Measurements from ENCODE around the gene PEX14. TPM values are rescaled to one million over a fixed set of nuclear protein-coding genes. Genes with fewer than 3 reads are reported as not detected.

PEX14 gene
- total and polyA plus RNA-seq, 2 donors (not counting 3 experiments of a cell fraction or from before 2014, with no cell fraction given) = 19.5 to 26.5 TPM

GRCh38 chr1:10502206-10502605 lies 27.5 kb downstream of the PEX14 start:
- BruUV-seq (replicated peaks) = no TSS peak
- DNase-seq (ENCODE audit: low read depth, low spot score) = no peak
- Histone ChIP-seq H3K9ac (replicated peaks; ENCODE audit: extremely low read depth, insufficient read depth, low read length) (no peak overlapping the region), H3K9me1 (replicated peaks; ENCODE audit: control insufficient read depth, extremely low read depth, insufficient read depth, low read length) (no peaks in the 10 kb centered on the region), H3K79me2 (ENCODE audit: control insufficient read depth, insufficient read depth, low read length) (peaks cover 23% of the 10 kb centered on the region), H3K9me3 (replicated peaks; ENCODE audit: control insufficient read depth, insufficient read depth, low read length) (no peaks in the 10 kb centered on the region), H3K27ac (ENCODE audit: insufficient read depth, low read depth, low read length) (no peak overlapping the region), H3K4me2 (ENCODE audit: insufficient read depth, low read length) (no peak overlapping the region), H3K36me3 (ENCODE audit: control insufficient read depth in 2 of 2, extremely low read depth in 1 of 2, insufficient read depth in 2 of 2, low read length in 2 of 2) (no peaks in the 10 kb centered on the region), H2AFZ (ENCODE audit: low read depth, low read length) (no peak overlapping the region), H4K20me1 (replicated peaks; ENCODE audit: control insufficient read depth, extremely low read depth, insufficient read depth, low read length) (no peaks in the 10 kb centered on the region), H3K4me3 (replicated peaks in 1 of 3; ENCODE audit: insufficient read depth in 1 of 3, low read depth in 1 of 3, low read length in 3 of 3) (no peak overlapping the region), H3K27me3 (ENCODE audit: control insufficient read depth in 2 of 2, insufficient read depth in 2 of 2, low read length in 2 of 2) (no peaks in the 10 kb centered on the region), H3K4me1 (ENCODE audit: control insufficient read depth, extremely low read depth, insufficient read depth, low read length) (no peaks in the 10 kb centered on the region)
- POLR2A ChIA-PET = no interaction called here
- dilution Hi-C loops (cut with MboI; ENCODE audit: extremely low pct_ligation_motif_present, low sequenced_read_pairs) = no loop called here
- intact Hi-C loops (cut with micrococcal nuclease) = no loop called here
- no peak for FAIRE-seq
- CTCF ChIA-PET = interaction anchor here (0.6 to 3.1 kb wide), 2 partner anchors 12 to 364 kb away, joined by 3 to 18 read pairs; no protein-coding TSS in a partner anchor
- TF ChIP-seq CTCF (IDR thresholded peaks at IDR 0.05; ENCODE audit: extremely low read depth in 1 of 2, insufficient read depth in 1 of 2, low read depth in 1 of 2, low read length in 2 of 2) (no peak), FOS (IDR thresholded peaks at IDR 0.05; ENCODE audit: borderline replicate concordance, insufficient read depth, low read length) (no peak), JUN (IDR thresholded peaks at IDR 0.05; ENCODE audit: borderline replicate concordance, insufficient read depth, insufficient read length, low read depth) (no peak), MYC (IDR thresholded peaks at IDR 0.05; ENCODE audit: low read depth, low read length) (no peak), POLR2A (IDR thresholded peaks at IDR 0.05; ENCODE audit: low read depth, low read length) (no peak), GATA2 (IDR thresholded peaks at IDR 0.05; ENCODE audit: insufficient read depth, insufficient read length, low read depth, low read length) (no peak), EZH2 (IDR thresholded peaks at IDR 0.05; ENCODE audit: borderline replicate concordance, low read depth, low read length, severe bottlenecking) (no peak)

Data from endothelial cell of umbilical vein (primary cell).